VCaP (cell line): ENCODE measurements around the gene CFHR2.
"Not testable (repeated sequence)": the region's sequence is repeated elsewhere in the genome, so short reads cannot be mapped to it uniquely, and the experiment has no call there.

Experiments used
- H3K27ac ChIP-seq: fragments of 450-650 bp; 2 replicates; pipeline ENCODE4 v1.5.1; 2017
- TF ChIP-seq, protein P1 (sequence below): fragments of 450-650 bp; conservative IDR thresholded peaks from 2 replicates; pipeline ENCODE4 v1.5.1; 2017; ENCODE audit warnings: mild to moderate bottlenecking, moderate library complexity

The CFHR2 gene

DNA sequence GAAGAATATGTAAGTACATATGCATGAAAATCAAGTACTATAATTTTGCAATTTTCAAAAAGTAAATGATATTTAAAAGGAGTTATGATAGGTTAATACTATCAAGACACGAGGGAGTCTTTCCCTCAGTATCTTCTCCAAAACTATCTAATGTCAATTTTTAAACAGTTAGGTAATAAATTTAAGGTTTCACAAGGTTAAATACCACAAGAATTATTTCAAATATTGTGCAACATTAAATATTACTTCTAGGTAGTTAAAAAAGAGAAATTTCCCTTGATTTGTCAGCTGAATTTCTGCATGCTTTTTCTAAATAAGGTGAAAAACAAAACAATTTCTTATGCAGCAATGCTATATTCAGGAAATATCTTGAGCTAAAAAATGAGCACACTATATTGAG, 37.3 kb downstream of the CFHR2 start:
- H3K27ac ChIP-seq = no peak overlapping the region
- TF ChIP-seq, protein P1, sequence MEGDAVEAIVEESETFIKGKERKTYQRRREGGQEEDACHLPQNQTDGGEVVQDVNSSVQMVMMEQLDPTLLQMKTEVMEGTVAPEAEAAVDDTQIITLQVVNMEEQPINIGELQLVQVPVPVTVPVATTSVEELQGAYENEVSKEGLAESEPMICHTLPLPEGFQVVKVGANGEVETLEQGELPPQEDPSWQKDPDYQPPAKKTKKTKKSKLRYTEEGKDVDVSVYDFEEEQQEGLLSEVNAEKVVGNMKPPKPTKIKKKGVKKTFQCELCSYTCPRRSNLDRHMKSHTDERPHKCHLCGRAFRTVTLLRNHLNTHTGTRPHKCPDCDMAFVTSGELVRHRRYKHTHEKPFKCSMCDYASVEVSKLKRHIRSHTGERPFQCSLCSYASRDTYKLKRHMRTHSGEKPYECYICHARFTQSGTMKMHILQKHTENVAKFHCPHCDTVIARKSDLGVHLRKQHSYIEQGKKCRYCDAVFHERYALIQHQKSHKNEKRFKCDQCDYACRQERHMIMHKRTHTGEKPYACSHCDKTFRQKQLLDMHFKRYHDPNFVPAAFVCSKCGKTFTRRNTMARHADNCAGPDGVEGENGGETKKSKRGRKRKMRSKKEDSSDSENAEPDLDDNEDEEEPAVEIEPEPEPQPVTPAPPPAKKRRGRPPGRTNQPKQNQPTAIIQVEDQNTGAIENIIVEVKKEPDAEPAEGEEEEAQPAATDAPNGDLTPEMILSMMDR = no peak

DNA sequence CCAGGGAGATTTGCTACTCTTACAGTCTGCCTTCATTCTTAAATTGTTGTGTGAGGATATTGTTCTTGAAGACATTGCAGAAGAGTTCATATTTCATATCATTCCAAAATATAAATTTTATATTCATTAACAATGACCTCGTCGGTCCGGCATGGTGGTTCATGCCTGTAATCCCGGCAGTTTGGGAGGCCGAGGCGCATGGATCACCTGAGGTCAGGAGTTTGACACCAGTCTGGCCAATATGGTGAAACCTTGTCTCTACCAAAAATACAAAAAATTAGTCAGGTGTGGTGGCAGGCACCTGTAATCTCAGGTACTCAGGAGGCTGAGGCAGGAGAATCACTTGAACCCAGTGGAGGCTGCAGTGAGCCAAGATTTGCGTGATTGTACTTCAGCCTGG, 38.7 kb downstream of the CFHR2 start:
- H3K27ac ChIP-seq = not testable (repeated sequence)

DNA sequence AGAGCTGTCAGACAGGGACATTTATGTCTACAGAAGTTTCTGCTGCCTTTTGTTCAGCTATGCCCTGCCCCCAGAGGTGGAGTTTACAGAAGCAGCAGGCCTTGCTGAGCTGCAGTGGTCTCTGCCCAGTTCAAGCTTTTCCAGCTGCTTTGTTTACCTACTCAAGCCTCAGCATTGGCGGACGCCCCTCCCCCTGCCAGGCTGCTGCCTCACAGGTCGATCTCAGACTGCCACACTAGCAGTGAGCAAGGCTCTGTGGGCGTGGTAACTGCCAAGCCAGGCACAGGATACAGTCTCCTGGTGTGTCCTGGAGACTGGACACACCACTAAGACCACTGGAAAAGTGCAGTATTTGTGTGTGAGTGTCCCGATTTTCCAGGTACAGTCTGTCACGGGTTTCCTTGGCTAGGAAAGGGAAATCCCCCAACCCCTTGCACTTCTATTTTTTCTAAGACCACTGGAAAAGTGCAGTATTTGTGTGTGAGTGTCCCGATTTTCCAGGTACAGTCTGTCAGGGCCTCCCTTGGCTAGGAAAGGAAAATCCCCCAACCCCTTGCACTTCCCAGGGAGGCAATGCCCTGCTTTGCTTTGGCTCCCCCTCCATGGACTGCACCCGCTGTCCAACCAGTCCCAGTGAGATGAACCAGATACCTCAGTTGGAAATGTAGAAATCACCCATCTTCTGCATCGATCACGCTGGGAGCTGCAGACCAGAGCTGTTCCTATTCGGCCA, 48.5 kb downstream of the CFHR2 start:
- H3K27ac ChIP-seq = peak overlapping the region; percentile 52

DNA sequence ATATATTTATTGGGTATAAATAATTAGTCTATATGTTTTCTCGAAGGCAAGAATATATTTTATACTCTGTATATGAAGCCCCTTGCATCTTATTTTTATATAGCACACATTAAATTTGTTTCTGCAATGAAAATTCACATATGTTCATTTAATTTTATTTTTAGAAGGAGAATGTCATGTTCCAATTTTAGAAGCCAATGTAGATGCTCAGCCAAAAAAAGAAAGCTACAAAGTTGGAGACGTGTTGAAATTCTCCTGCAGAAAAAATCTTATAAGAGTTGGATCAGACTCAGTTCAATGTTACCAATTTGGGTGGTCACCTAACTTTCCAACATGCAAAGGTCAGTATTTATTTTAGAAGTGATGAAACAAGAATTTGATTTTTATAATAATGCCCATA, 50.4 kb downstream of the CFHR2 start:
- no peak overlapping the region for H3K27ac ChIP-seq
- TF ChIP-seq, protein P1 = no peak

DNA sequence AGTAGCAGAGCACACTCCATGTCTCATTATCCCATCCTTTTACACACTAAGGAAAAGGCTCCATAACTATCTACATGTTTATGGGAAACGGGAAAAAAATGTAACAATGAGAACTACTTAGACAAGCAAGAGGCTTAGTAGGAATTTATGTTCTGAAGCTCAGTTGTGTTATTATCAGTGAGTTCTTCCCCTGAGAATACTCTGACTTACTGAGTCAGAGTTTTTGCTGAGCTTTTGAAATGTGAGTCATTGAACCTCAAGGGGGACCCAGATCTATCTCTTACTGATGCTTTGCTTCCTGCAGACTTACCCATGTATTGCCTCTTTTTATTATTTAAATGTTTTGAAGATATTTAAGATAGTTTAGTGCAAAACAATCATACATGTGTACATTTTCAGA, 53.9 kb downstream of the CFHR2 start:
- TF ChIP-seq, protein P1 = no peak
- H3K27ac ChIP-seq = no peak overlapping the region

DNA sequence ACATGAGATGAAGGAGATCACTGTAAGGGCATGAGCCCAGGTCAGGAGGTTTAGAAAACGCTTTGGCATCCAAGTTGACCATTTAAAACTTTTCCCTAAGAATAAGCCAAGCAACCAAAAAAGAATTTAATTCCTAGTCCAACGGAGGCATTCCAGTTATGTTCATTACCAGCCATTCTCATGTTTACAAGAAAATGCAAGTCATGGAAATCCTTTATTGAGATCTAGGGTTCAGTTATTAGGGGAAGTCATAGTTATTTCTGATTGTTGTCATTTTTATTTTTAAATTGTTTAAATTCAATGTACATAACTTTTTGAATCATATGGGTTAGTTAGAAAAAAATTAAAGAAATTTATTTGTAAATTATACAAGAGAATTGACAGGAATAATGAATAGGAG, 58.3 kb downstream of the CFHR2 start:
- TF ChIP-seq, protein P1 = no peak
- H3K27ac ChIP-seq = no peak overlapping the region

DNA sequence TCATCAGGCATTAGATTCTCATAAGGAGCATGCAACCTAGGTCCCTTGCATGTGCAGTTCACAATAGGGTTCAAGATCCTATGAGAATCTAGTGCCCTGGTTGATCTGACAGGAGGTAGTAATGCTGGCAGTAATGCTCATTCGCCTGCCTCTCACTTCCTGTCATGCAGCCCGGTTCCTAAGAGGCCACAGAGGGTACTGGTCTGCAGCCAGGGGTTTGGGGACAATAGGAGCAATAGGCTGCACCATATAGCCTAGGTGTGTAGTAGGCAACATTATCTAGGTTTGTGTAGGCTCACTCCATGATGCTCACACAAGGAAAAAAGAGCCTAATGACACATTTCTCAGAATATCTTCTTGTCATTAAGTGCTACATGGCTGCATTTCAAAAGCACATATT, 59.6 kb downstream of the CFHR2 start:
- TF ChIP-seq, protein P1 = no peak
- no peak overlapping the region for H3K27ac ChIP-seq

DNA sequence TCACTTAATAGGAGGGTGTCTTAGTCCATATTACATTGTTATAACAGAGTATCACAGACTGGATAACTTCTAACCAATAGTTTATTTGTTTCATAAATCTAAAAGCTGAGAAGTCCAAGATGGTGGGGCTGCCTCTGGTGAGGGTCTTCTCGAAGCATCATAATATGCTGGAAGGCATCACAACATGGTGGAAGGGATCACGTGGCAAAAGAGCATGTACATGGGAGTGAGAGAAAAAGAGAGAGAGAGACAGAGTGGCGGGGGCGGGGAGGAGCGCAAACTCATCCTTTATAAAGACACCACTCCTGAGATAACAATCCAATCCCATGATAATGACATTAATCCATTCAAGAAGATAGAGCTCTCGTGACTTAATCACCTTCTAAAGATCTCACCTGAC, 65.3 kb downstream of the CFHR2 start:
- no peak overlapping the region for H3K27ac ChIP-seq
- TF ChIP-seq, protein P1 = no peak
